Measurements from ENCODE around the gene TLR10.

The TLR10 gene

GRCh38 chr4:38728631-38729141 lies 54.1 kb downstream of the TLR10 start:
- DNase-seq (ENCODE audit: low spot score): no peak

GRCh38 chr4:38724475-38724808 lies 58.3 kb downstream of the TLR10 start:
- DNase-seq (ENCODE audit: low spot score): no peak

- DNase-seq (ENCODE audit: low spot score): no peak
Measured at GRCh38 chr4:38723726-38724474, 58.9 kb downstream of the TLR10 start.

- DNase-seq (ENCODE audit: low spot score): no peak
Measured at GRCh38 chr4:38723114-38723513, 59.7 kb downstream of the TLR10 start.
